HS-27A (cell line): Measurements from ENCODE around the gene ADAMTSL2.
"Not testable (repeated sequence)": the region's sequence is repeated elsewhere in the genome, so short reads cannot be mapped to it uniquely, and the experiment has no call there.

Source experiments
- DNase-seq: peaks from one replicate; pipeline ENCODE4 v3.0.0-alpha.2; 2012; ENCODE audit warnings: low read depth, missing footprints

The ADAMTSL2 gene

GRCh38 chr9:133558191-133559126, 24.0 kb downstream of the ADAMTSL2 start:
- no peak for DNase-seq

DNA sequence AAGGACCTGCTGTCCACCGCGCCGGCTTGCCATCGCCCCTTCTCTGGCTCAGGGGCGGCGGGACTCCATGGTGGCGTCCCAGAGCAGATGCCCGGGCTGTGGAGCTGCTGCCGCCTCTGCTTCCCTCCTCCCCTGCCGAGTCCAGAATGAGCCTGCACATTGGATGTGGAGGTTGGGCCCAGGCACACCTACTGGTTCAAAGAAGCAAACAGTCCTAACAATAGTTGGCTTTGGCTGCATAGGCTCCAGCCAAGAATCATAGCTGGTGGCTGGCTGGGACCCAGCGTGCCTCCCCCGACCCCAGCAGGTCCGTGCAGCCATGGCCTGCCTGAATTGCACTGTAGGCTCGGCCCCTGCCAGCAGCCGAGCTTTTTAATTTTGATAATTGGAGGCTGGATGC, 25.8 kb downstream of the ADAMTSL2 start:
- no peak for DNase-seq

GRCh38 chr9:133560944-133561343, 26.4 kb downstream of the ADAMTSL2 start:
- DNase-seq: no peak

DNA sequence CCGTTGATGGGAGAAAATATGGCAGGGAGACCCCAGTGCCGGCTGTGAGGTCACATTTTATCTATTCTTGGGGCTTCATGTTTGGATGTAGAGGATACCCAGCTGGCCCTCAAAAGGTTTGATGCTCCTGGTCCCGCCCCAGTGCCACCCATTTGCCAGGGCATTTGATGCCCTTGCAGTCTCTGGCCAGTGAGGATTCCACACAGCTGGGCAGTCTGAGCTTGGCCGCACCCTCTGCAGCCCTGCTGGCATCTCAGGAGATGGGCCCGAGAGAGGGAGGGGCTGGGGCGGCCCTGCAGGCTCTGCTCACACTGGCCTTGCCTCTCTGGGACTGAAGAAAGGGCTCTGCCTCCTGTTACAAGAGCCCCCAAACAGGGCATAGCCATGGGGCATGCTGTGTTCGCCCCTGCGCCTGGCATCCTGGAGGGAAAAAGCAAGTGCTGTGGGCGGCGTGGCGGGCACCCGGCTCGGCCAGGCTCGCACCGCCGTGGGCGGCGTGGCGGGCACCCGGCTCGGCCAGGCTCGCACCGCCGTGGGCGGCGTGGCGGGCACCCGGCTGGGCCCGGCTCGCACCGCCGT, 27.6 kb downstream of the ADAMTSL2 start:
- no peak for DNase-seq

- DNase-seq: no peak
Observed at GRCh38 chr9:133562611-133563290, 28.2 kb downstream of the ADAMTSL2 start.

GRCh38 chr9:133563291-133563796, 28.8 kb downstream of the ADAMTSL2 start:
- DNase-seq: no peak

- not testable (repeated sequence) for DNase-seq
Observed at GRCh38 chr9:133563814-133564213, 29.3 kb downstream of the ADAMTSL2 start.

DNA sequence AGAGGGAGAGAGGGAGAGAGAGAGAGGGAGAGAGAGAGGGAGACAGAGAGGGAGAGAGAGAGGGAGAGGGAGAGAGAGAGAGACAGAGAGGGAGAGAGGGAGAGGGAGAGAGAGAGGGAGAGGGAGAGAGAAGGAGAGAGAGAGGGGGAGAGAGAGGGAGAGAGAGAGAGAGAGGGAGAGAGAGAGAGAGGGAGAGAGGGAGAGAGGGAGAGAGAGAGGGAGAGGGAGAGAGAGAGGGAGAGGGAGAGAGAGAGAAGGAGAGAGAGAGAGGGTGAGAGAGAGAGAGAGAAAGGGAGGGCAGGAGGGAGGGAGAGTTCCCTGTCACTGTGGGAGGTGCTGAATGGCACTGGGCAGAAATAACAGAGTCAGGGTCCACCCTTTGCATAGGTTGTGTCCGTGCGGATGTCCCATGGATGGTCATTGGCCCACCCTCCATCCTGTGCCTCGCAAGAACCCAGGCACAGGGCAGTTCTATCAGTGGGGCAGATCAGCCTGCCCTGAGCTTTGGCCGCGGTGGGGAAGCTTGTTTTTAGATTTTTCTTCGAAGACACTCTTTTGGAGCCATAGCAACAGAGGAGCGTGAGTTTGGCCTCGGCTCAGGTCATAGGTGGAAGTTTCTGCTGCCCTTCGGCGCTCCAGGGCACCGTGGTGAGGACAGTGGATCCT, 30.1 kb downstream of the ADAMTSL2 start:
- no peak for DNase-seq

GRCh38 chr9:133566382-133566781, 31.9 kb downstream of the ADAMTSL2 start:
- DNase-seq: no peak

DNA sequence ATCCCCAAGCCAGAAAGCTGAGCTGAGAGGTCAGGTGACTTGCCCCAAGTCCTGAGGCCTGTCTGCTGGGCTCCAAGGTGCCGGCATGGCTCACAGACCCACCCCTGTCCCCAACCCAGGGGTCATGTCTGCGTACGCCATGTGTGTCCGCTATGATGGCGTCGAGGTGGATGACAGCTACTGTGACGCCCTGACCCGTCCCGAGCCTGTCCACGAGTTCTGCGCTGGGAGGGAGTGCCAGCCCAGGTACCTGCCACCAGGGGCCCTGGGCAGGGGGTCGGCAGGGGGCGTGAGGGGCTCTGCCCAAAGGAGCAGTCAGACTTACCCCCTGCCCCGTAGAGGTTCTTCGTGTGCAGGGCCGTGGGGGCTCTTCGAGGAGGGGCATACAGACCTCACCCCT, 32.3 kb downstream of the ADAMTSL2 start:
- no peak for DNase-seq

DNA sequence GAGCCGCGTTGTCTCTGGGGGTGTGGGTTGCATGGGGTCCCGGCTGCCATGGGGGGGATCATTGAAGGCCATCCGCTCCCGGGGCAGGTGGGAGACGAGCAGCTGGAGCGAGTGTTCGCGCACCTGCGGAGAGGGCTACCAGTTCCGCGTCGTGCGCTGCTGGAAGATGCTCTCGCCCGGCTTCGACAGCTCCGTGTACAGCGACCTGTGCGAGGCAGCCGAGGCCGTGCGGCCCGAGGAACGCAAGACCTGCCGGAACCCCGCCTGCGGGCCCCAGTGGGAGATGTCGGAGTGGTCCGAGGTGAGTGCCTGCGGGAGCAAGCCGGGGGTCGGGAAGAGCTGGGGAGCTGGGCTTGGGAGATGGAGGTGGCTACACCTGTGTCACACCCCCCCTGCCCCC, 33.7 kb downstream of the ADAMTSL2 start:
- no peak for DNase-seq

GRCh38 chr9:133569121-133569785, 34.7 kb downstream of the ADAMTSL2 start:
- no peak for DNase-seq

- DNase-seq: no peak
Observed at GRCh38 chr9:133569891-133570690, 35.6 kb downstream of the ADAMTSL2 start.

GRCh38 chr9:133570691-133571080, 36.2 kb downstream of the ADAMTSL2 start:
- DNase-seq: no peak

- no peak for DNase-seq
Observed at GRCh38 chr9:133571391-133571890, 36.9 kb downstream of the ADAMTSL2 start.

DNA sequence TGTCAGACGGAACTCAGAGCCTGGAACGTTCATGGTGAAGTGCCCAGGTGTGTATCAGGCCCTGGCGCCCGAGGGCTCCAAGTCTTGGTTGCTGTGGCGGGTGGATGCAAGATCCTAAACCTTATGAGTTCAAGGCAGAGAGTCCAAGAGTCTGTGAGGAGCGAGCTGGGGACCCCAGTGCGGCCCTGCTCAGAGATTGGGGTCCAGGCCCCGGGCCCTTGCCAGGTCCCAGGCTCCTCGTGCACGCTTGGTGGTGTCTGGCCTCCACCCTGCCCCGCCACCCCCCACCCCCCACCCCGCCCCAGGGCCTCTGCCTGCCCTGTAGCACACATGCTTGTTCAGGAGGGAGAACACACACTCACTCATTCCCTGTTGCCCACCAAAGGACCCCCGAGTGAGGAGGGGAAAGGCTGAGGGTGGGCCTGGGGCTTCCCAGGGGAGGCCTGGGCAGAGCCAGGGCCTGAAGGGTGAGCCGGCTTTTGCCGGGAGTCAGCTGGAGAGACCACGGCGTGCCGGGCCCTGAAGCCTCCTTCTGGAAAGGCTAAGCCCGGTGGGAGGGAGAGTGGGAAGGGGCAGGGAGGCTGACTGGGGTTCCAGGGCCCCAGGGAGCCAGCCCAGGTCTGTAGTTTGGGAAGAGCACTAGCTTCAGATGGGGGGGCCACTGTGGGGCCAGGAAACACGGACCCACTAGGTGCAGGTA, 37.5 kb downstream of the ADAMTSL2 start:
- no peak for DNase-seq

DNA sequence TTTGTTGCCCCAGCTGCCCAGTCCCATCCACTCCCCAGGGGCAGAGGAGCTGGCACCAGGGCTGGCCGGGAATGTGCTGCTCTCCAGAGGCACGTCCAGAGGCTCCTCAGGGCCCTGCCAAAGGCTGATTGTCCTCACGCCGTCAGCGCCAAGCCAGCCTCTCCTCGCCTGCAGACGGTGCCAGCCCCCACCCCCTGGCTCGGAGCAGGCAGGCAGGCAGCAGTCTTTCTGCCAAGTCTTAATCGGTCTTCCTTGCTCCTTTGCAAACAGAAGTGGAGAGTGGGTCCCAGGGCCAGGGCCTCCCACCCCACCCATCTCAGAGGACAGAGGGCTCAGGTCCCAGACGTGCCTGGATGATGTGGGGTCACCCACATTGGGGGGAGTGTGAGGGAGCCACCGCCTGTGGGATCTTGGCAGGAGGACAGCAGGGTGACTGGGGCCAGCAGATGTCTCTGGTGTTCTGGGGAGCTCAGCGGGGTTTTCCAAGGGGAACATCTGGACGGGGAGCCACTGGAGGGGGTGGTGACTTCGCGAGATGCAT, 38.4 kb downstream of the ADAMTSL2 start:
- DNase-seq: no peak

GRCh38 chr9:133573791-133574515, 39.4 kb downstream of the ADAMTSL2 start:
- no peak for DNase-seq

- no peak for DNase-seq
Observed at GRCh38 chr9:133574771-133575170, 40.3 kb downstream of the ADAMTSL2 start.
